Right lobe of liver (tissue), 4 donors: ENCODE measurements around the gene EIF4EBP3.

Experiments
- POLR2A ChIP-seq: fragments of 450-650 bp; IDR thresholded peaks from one replicate; pipeline ENCODE4 v1.6.1; 2017; ENCODE audit warnings: antibody characterized with exemption, mild to moderate bottlenecking
- TF ChIP-seq, protein P1 (sequence below), 4 donors: fragments of 200-600 bp in 3 of 4; fragments of 450-650 bp in 1 of 4; IDR thresholded peaks; one replicate each; pipeline versions ENCODE4 v1.5.1 to v1.8.0; 2016 to 2022; ENCODE audit warnings: antibody characterized with exemption in 4 of 4, mild to moderate bottlenecking in 2 of 4
- donor health status: DM: no; HTN: no; CAD: no.
- donor health status: DM: no; HTN: no; CAD: no.
- donor health status: DM: no; HTN: yes; CAD: no.

DNA sequence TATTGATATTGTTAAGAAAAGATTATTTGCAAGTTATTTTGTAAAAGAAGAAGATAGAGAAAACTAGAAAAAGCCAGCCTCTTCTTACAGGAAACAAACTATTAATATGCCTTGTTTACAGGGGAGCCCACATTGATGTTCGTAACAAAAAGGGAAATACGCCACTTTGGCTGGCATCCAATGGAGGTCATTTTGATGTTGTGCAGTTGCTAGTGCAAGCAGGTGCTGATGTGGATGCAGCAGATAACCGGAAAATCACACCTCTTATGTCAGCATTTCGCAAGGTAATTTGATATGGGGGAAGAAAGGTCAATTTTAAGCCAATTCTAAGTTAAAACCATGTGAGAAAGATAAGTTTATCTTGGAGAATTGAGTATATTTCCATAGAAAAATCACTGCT lies 37.6 kb upstream of the EIF4EBP3 start:
- TF ChIP-seq, protein P1, sequence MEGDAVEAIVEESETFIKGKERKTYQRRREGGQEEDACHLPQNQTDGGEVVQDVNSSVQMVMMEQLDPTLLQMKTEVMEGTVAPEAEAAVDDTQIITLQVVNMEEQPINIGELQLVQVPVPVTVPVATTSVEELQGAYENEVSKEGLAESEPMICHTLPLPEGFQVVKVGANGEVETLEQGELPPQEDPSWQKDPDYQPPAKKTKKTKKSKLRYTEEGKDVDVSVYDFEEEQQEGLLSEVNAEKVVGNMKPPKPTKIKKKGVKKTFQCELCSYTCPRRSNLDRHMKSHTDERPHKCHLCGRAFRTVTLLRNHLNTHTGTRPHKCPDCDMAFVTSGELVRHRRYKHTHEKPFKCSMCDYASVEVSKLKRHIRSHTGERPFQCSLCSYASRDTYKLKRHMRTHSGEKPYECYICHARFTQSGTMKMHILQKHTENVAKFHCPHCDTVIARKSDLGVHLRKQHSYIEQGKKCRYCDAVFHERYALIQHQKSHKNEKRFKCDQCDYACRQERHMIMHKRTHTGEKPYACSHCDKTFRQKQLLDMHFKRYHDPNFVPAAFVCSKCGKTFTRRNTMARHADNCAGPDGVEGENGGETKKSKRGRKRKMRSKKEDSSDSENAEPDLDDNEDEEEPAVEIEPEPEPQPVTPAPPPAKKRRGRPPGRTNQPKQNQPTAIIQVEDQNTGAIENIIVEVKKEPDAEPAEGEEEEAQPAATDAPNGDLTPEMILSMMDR (IDR thresholded peaks at IDR 0.05): no peak
- TF ChIP-seq POLR2A: no peak
